H1 (cell line): ENCODE results near the gene TEX44. TPM values are rescaled to one million over a fixed set of nuclear protein-coding genes. Genes with fewer than 3 reads are reported as not detected.
A peak's percentile ranks its signal among the peaks of the same experiment; 100 is the strongest.

Source experiments
- CTCF ChIA-PET: fragments of 300-600 bp; sonication (Branson Sonifier 250); formaldehyde crosslinking; loops from one replicate; lab custom pipeline; 2021; ENCODE audit not compliant: partially characterized antibody; lab: Charles Lee
- POLR2A ChIA-PET: fragments of 300-600 bp; sonication (Branson Sonifier 250); formaldehyde crosslinking; loops from one replicate; lab custom pipeline; 2021; ENCODE audit warnings: inconsistent platforms; ENCODE audit not compliant: partially characterized antibody; lab: Charles Lee
- DNase-seq, 2 experiments: peaks; one replicate each; pipeline versions ENCODE4 v3.0.0 to v3.0.0-alpha.2; 2010 to 2022; ENCODE audit warnings: low spot score in 2 of 2, low read depth in 1 of 2, mixed read lengths in 1 of 2
- FAIRE-seq: peaks from 2 replicates; lab custom pipeline; 2011; peaks lifted over from hg19 to GRCh38; lab: Jason Lieb, UNC
- H2AFZ ChIP-seq: 2 replicates; pipeline ENCODE4 v1.8.1; 2012; ENCODE audit warnings: low read length, inconsistent platforms
- H2AK5ac ChIP-seq: 2 replicates; pipeline ENCODE4 v1.6.1; 2013; ENCODE audit warnings: low read depth, low read length
- H2BK120ac ChIP-seq: replicated peaks from 2 replicates; pipeline ENCODE3; 2013; ENCODE audit warnings: low read depth, low read length, inconsistent platforms
- H2BK12ac ChIP-seq: 2 replicates; pipeline ENCODE4 v1.6.1; 2013; ENCODE audit warnings: low read depth, low read length
- H2BK15ac ChIP-seq: 2 replicates; pipeline ENCODE4 v1.6.1; 2013; ENCODE audit warnings: low read length
- H2BK20ac ChIP-seq: 2 replicates; pipeline ENCODE4 v1.6.1; 2013; ENCODE audit warnings: low read length
- H2BK5ac ChIP-seq: 2 replicates; pipeline ENCODE4 v1.6.1; 2013; ENCODE audit warnings: low read depth, low read length
- H3K14ac ChIP-seq: 2 replicates; pipeline ENCODE4 v1.6.1; 2013; ENCODE audit warnings: inconsistent platforms; ENCODE audit not compliant: insufficient read length
- H3K18ac ChIP-seq: 2 replicates; pipeline ENCODE4 v1.6.1; 2013; ENCODE audit warnings: low read length; ENCODE audit errors: extremely low read depth
- H3K23ac ChIP-seq: 2 replicates; pipeline ENCODE4 v1.6.1; 2013; ENCODE audit warnings: inconsistent platforms; ENCODE audit not compliant: insufficient read length
- H3K23me2 ChIP-seq: 2 replicates; pipeline ENCODE4 v1.6.1; 2013; ENCODE audit warnings: low read depth, low read length
- H3K27ac ChIP-seq: 2 replicates; pipeline ENCODE4 v1.6.1; 2011; ENCODE audit warnings: low read depth, low read length, inconsistent platforms
- H3K27me3 ChIP-seq, 4 experiments: replicated peaks in 1 of 4; 1 replicate in 1 of 4; 2 replicates in 3 of 4; pipeline versions ENCODE4 v1.6.1 to v1.8.1; 2011 to 2013; ENCODE audit warnings: low read length in 3 of 4, mild to moderate bottlenecking in 3 of 4, inconsistent platforms in 2 of 4, mixed read lengths in 2 of 4, moderate library complexity in 1 of 4; ENCODE audit not compliant: control insufficient read depth in 3 of 4, insufficient read depth in 3 of 4; ENCODE audit errors: extremely low read depth in 1 of 4
- H3K36me3 ChIP-seq, 4 experiments: 2 replicates each; pipeline versions ENCODE4 v1.6.1 to v1.8.1; 2011 to 2013; ENCODE audit warnings: mild to moderate bottlenecking in 4 of 4, low read length in 3 of 4, moderate library complexity in 2 of 4, control low read depth in 1 of 4, inconsistent platforms in 1 of 4; ENCODE audit not compliant: insufficient read depth in 4 of 4, control insufficient read depth in 2 of 4
- H3K4ac ChIP-seq: replicated peaks from 2 replicates; pipeline ENCODE3; 2013; ENCODE audit warnings: low read length, low read depth, mixed read lengths, inconsistent platforms; ENCODE audit not compliant: insufficient read length
- H3K4me1 ChIP-seq, 4 experiments: replicated peaks in 1 of 4; 1 replicate in 1 of 4; 2 replicates in 3 of 4; pipeline versions ENCODE4 v1.6.1 to v1.8.1; 2011 to 2013; ENCODE audit warnings: low read length in 3 of 4, inconsistent platforms in 2 of 4, mixed read lengths in 1 of 4; ENCODE audit not compliant: insufficient read depth in 4 of 4, control insufficient read depth in 3 of 4
- H3K4me2 ChIP-seq, 2 experiments: 2 replicates each; pipeline versions ENCODE4 v1.6.1 to v1.8.1; 2011 to 2013; ENCODE audit warnings: low read depth in 2 of 2, low read length in 2 of 2, control low read depth in 1 of 2, inconsistent platforms in 1 of 2, mild to moderate bottlenecking in 1 of 2; ENCODE audit not compliant: insufficient read depth in 1 of 2
- H3K4me3 ChIP-seq, 4 experiments: fragments of 200-600, 300-600 bp in 1 of 4; sonication (generic), shearing (Covaris generic), sonication (Bioruptor Twin) in 1 of 4; 2 replicates each; pipeline versions ENCODE4 v1.5.1 to v1.8.1; 2011 to 2016; ENCODE audit warnings: low read length in 4 of 4, low read depth in 3 of 4, control low read depth in 2 of 4, inconsistent platforms in 2 of 4, mild to moderate bottlenecking in 2 of 4, mixed read lengths in 1 of 4, moderate library complexity in 1 of 4; ENCODE audit not compliant: insufficient read depth in 2 of 4; ENCODE audit errors: extremely low read depth in 1 of 4
- H3K56ac ChIP-seq: replicated peaks from 2 replicates; pipeline ENCODE3; 2013; ENCODE audit warnings: low read depth, mild to moderate bottlenecking, mixed read lengths, low read length, inconsistent platforms; ENCODE audit not compliant: insufficient read length
- H3K79me1 ChIP-seq: 2 replicates; pipeline ENCODE4 v1.6.1; 2013; ENCODE audit warnings: low read depth, low read length, control low read depth
- H3K79me2 ChIP-seq, 2 experiments: 2 replicates each; pipeline versions ENCODE4 v1.6.1 to v1.8.1; 2012 to 2013; ENCODE audit warnings: low read length in 2 of 2, mild to moderate bottlenecking in 2 of 2, inconsistent platforms in 1 of 2; ENCODE audit not compliant: insufficient read depth in 2 of 2, control insufficient read depth in 1 of 2
- H3K9ac ChIP-seq, 4 experiments: replicated peaks in 1 of 4; 1 replicate in 1 of 4; 2 replicates in 3 of 4; pipeline versions ENCODE4 v1.6.1 to v1.8.1; 2011 to 2013; ENCODE audit warnings: low read depth in 3 of 4, low read length in 3 of 4, control low read depth in 2 of 4, mild to moderate bottlenecking in 2 of 4, moderate library complexity in 2 of 4, inconsistent platforms in 1 of 4; ENCODE audit errors: extremely low read depth in 1 of 4
- H3K9me3 ChIP-seq, 2 experiments: 2 replicates each; pipeline versions ENCODE4 v1.6.1 to v1.8.1; 2012 to 2013; ENCODE audit warnings: mild to moderate bottlenecking in 2 of 2, moderate library complexity in 2 of 2, control low read depth in 1 of 2, inconsistent platforms in 1 of 2, low read depth in 1 of 2, low read length in 1 of 2, mixed read lengths in 1 of 2; ENCODE audit not compliant: insufficient read depth in 2 of 2
- H4K20me1 ChIP-seq, 2 experiments: replicated peaks in 1 of 2; 2 replicates each; pipeline versions ENCODE3 to v1.8.1; 2011 to 2013; ENCODE audit warnings: inconsistent platforms in 2 of 2, low read length in 2 of 2, mild to moderate bottlenecking in 1 of 2; ENCODE audit not compliant: insufficient read depth in 2 of 2, control insufficient read depth in 1 of 2
- H4K5ac ChIP-seq: 2 replicates; pipeline ENCODE4 v1.6.1; 2013; ENCODE audit warnings: low read length, low read depth, mixed read lengths, inconsistent platforms; ENCODE audit not compliant: insufficient read length
- H4K8ac ChIP-seq: 2 replicates; pipeline ENCODE4 v1.8.0; 2013; ENCODE audit warnings: mild to moderate bottlenecking, moderate library complexity, low read length, inconsistent platforms; ENCODE audit not compliant: insufficient read depth; ENCODE audit errors: extremely low read depth
- H4K91ac ChIP-seq: replicated peaks from 2 replicates; pipeline ENCODE3; 2013; ENCODE audit warnings: low read length, mixed read lengths, inconsistent platforms; ENCODE audit not compliant: insufficient read length
- HDAC2 ChIP-seq, 2 experiments: fragments of 300-600 bp in 1 of 2; sonication (generic) in 1 of 2; IDR thresholded peaks; 2 replicates each; pipeline ENCODE4 v1.6.1; 2011 to 2012; ENCODE audit warnings: low read depth in 2 of 2, low read length in 2 of 2, mild to moderate bottlenecking in 2 of 2, moderate library complexity in 2 of 2, borderline replicate concordance in 1 of 2, inconsistent platforms in 1 of 2
- KDM4A ChIP-seq: IDR thresholded peaks from one replicate; pipeline ENCODE4 v1.7.1; 2012; ENCODE audit warnings: low read depth, mild to moderate bottlenecking, moderate library complexity, low read length, inconsistent platforms; ENCODE audit not compliant: severe bottlenecking
- SIN3A ChIP-seq, 2 experiments: IDR thresholded peaks in 1 of 2; conservative IDR thresholded peaks in 1 of 2; 2 replicates each; pipeline ENCODE4 v1.6.1; 2011 to 2012; ENCODE audit warnings: low read length in 2 of 2, improper control_type of control experiment in 1 of 2, low read depth in 1 of 2, mild to moderate bottlenecking in 1 of 2
- USF2 ChIP-seq: IDR thresholded peaks from 2 replicates; pipeline ENCODE4 v1.6.1; 2011; ENCODE audit warnings: low read length, improper control_type of control experiment
- WGBS, 2 experiments: shearing (Covaris generic) in 1 of 2; methylation state at CpG; one replicate each; pipeline versions ENCODE4 v1.1.6 to v1.1.7; 2013 to 2015; ENCODE audit warnings: low lambda C conversion rate in 2 of 2, mixed read lengths in 2 of 2, inconsistent platforms in 1 of 2, low coverage in 1 of 2, missing lambda C conversion rate in 1 of 2; ENCODE audit not compliant: insufficient replicate concordance in 2 of 2, insufficient coverage in 1 of 2, insufficient read length in 1 of 2; ENCODE audit errors: extremely low coverage in 1 of 2, missing lambda C conversion rate in 1 of 2; 5-methylcytosine and 5-hydroxymethylcytosine counted together
- polyA plus RNA-seq, 7 experiments: library from polyadenylated mRNA; depleted of rRNA in 3 of 7; stranded (reverse) in 5 of 7; unstranded in 2 of 7; fragments of >200 nt in 5 of 7; fragments of 200-250 nt in 2 of 7; gene quantifications; 1 replicate in 5 of 7; 2 replicates in 1 of 7; 4 replicates in 1 of 7; pipeline versions ENCODE4 v1.2.1 to v1.2.3, GENCODE V29; 2011 to 2013; ENCODE audit warnings: missing spikeins in 2 of 7, mixed read lengths in 2 of 7
- total RNA-seq: library from RNA; stranded (reverse); fragmentation: NEBNext Ultra II Directional; extraction: Animal tissue kit (Norgen Biotek cat#: 25700); gene quantifications from 2 replicates; pipeline ENCODE4 v1.2.1, GENCODE V29; 2021

Gene TEX44
- total and polyA plus RNA-seq, 2 of the 8 experiments (the other 6 are each of a cell fraction or from before 2014, with no cell fraction given), result not detected

GRCh38 chr2:231606941-231607340, 14.3 kb downstream of the TEX44 start:
- H3K18ac ChIP-seq, result no peak overlapping the region; the same call in 1 of the 2 replicates
- H4K91ac ChIP-seq, result no peak overlapping the region
- no peak overlapping the region for H4K8ac ChIP-seq
- H3K9ac ChIP-seq, result no peak overlapping the region
- ChIA-PET CTCF (interaction anchor here (1.3 to 12.6 kb wide), 4 partner anchors 39 to 109 kb away, joined by 8 to 513 read pairs (median 136); no protein-coding TSS in a partner anchor), POLR2A (interaction anchor here (2.2 to 16.4 kb wide), 3 partner anchors 14 to 107 kb away, joined by 6 to 223 read pairs (median 141); no protein-coding TSS in a partner anchor)
- peaks cover 5% of the 10 kb centered on the region; the same call in 1 of the 2 replicates for H3K23me2 ChIP-seq
- H3K79me2 ChIP-seq, result no peaks in the 10 kb centered on the region
- no peak for DNase-seq
- H3K56ac ChIP-seq, result no peak overlapping the region
- H3K9me3 ChIP-seq, result no peaks in the 10 kb centered on the region
- H3K23ac ChIP-seq, result no peak overlapping the region
- FAIRE-seq, result no peak
- H2BK120ac ChIP-seq, result no peak overlapping the region
- H3K79me1 ChIP-seq, result no peaks in the 10 kb centered on the region
- no peak overlapping the region for H2AK5ac ChIP-seq
- peaks cover 9 to 29% (median 20%) of the 10 kb centered on the region in 4 experiments for H3K4me1 ChIP-seq
- no peak overlapping the region for H3K4ac ChIP-seq
- H4K5ac ChIP-seq, result no peak overlapping the region
- WGBS, 2 experiments, result 88% methylated on average over 6 of the region's 6 CpGs; no CpG with 5 or more reads in 1 of the 2 experiments
- H2AFZ ChIP-seq, result no peak overlapping the region
- no peaks in the 10 kb centered on the region for H3K27me3 ChIP-seq
- H3K14ac ChIP-seq, result no peak overlapping the region
- H2BK15ac ChIP-seq, result peak overlapping the region; percentile 72; the same call in 1 of the 2 replicates
- no peaks in the 10 kb centered on the region for H3K36me3 ChIP-seq
- H2BK5ac ChIP-seq, result no peak overlapping the region; the same call in 1 of the 2 replicates
- no peak overlapping the region for H2BK12ac ChIP-seq
- H3K27ac ChIP-seq, result no peak overlapping the region
- no peak overlapping the region for H3K4me3 ChIP-seq
- no peak overlapping the region for H3K4me2 ChIP-seq
- H4K20me1 ChIP-seq, result no peaks in the 10 kb centered on the region
- H2BK20ac ChIP-seq, result no peak overlapping the region
- no peak for TF ChIP-seq USF2
- TF ChIP-seq SIN3A (conservative IDR thresholded peaks at IDR 0.05 in 1 of 2, IDR thresholded peaks at IDR 0.05 in 1 of 2; ENCODE audit: low read depth in 1 of 2, low read length in 2 of 2), result no peak
- TF ChIP-seq KDM4A, result no peak
- TF ChIP-seq HDAC2 (IDR thresholded peaks at IDR 0.05; ENCODE audit: borderline replicate concordance in 1 of 2, low read depth in 2 of 2, low read length in 2 of 2), result no peak
